Stimulated activated CD8-positive, alpha-beta memory T cell treated with anti-CD3 and anti-CD28 coated beads, Interleukin-7, amount 100 ng/mL, for 4 hours (primary cell): ENCODE results near the gene OGFRL1.
A peak's percentile ranks its signal among the peaks of the same experiment; 100 is the strongest.
"Not testable (repeated sequence)": the region's sequence is repeated elsewhere in the genome, so short reads cannot be mapped to it uniquely, and the experiment has no call there.

Source experiments
- DNase-seq, 2 donors: peaks; one replicate each; pipeline ENCODE4 v3.0.0-alpha.2; 2020; ENCODE audit warnings: low read depth in 2 of 2

Gene OGFRL1

GRCh38 chr6:71288228-71289038, at the start of gene OGFRL1:
Gene OGFRL1, plus strand, starts transcription at chr6:71288811. Its CDS starts 126 bp downstream, at chr6:71288937.
- DNase-seq: peak; percentile 18 to 69

- DNase-seq: no peak
Measured at GRCh38 chr6:71239694-71240093, 48.9 kb upstream of the OGFRL1 start.

DNA sequence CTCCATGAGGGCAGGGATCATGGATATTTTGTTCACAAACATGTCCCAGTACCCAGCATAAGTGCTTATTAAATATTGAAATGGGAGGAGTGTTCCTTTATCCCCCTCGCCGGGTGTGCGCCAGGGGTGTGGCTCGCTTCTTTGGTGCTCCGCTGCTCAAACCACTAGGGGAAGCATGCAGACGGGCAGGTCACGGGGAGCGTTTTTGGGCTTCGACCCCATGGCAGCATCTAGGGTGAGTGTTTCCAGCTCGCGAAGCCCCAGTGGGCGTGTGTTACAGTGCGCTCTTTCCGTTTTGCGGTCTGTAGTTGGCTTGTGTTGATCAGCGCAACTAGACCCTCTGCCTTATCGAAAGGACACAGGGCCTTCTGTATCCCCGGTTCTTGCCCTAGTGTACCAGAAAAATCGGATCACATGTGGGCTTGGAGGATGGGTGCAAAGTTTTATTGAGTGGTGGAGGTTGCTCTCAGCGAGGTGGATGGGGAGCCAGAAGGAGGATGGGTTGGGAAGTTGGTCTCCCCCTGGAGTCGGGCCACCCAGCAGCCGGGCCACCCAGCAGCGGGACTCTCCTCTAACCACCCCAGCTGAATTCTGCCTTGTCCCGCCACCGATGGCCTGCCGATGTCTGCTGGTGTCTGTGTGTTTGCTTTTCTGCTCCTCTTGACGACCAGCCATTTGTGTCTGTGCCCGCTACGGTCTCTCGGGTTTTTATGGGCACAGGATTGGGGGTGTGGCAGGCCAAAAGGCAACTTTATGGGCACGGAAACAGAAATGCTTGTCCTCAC, 43.2 kb upstream of the OGFRL1 start:
- DNase-seq: no peak

DNA sequence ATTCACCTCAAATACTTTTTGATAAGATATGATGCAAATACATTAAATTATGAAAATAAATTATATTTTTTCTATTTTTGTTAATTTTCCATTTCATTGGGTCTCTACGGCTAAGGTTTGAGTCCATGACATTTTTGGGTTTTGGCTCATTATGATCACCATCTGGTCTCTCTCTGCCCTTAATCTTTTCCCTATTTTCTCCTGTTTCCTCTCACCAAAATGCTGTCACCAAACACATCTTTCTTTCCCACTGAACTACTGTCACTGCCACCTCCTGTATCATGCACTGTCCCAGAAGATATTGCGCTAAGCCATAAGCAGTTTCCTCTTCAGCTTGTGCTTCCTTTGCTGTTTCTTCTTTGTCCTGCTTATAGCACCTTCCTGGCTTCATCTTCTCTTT, 42.0 kb upstream of the OGFRL1 start:
- DNase-seq: no peak

DNA sequence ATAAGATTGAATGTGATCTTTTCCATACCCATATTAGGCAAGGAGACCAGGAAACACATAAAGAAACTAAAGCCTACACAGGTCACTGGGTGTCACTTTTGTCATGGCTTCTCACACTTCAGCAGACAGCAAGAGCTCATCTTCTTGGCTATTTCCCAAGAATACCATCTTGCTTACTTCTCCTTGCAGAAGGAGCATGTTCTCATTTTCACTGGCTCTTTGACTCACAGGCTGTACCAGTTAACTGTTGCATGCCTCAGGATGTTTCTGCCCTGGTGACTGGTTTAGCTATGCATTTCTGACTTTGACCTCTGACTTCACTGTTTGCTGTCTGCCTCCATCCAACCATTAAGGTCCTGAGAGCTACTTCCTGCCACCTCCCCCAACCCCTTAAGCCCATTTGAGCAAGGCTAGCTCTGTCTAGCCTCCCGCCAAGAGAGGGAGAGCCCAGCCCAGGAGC, 40.3 kb upstream of the OGFRL1 start:
- DNase-seq: no peak

DNA sequence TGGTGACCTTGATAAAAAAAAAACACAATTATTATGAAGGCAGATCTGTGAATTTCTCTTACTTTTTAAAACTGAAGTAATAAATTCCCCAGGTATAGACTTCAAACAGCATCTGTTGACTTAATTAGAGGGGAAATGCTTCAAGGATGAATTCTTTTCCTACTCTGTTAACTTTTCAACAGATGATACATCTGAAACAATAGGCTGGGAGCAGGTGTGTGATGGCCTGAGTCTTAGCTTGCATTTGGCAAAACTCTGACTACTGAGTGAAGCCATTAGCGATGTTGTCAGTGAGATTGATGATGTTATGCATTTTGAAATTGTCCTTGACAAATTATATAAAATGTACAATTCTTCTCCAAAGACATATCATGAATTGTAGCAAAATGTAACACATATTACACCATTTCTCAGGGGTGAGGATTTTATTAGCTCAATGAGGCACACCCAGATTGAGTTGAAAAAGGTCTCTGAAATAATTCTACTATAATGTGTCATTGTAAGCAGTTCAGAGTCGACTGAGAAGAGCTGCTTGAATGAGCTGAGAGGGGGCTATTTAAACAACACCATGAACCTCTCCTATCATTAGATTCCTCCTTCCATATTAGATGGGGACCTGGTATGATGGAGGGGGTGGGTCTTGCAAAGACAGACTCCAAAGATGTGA, 39.6 kb upstream of the OGFRL1 start:
- no peak for DNase-seq

- DNase-seq: no peak
Measured at GRCh38 chr6:71250099-71250602, 38.5 kb upstream of the OGFRL1 start.

DNA sequence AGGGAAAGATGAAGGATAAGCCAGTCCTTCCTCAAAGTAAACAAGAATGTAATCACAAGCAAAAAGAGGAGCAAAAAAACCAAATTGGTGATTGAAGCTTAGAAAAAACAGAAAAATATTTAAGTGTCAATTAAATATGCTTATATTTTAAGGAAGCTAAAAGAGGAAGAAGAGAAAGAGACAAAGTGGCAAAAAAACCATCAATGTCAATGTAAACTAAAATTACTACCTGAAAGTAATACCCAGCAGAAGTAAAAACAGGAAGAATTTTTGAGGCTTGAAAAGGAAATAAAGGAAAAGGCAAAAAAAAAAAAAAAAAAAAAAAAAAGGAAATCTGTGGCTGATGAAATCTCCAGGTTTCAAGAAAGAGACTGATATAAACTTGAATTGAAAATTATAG, 36.2 kb upstream of the OGFRL1 start:
- no peak for DNase-seq

GRCh38 chr6:71252960-71253359, 35.7 kb upstream of the OGFRL1 start:
- DNase-seq: no peak

- no peak for DNase-seq
Measured at GRCh38 chr6:71254323-71254722, 34.3 kb upstream of the OGFRL1 start.

DNA sequence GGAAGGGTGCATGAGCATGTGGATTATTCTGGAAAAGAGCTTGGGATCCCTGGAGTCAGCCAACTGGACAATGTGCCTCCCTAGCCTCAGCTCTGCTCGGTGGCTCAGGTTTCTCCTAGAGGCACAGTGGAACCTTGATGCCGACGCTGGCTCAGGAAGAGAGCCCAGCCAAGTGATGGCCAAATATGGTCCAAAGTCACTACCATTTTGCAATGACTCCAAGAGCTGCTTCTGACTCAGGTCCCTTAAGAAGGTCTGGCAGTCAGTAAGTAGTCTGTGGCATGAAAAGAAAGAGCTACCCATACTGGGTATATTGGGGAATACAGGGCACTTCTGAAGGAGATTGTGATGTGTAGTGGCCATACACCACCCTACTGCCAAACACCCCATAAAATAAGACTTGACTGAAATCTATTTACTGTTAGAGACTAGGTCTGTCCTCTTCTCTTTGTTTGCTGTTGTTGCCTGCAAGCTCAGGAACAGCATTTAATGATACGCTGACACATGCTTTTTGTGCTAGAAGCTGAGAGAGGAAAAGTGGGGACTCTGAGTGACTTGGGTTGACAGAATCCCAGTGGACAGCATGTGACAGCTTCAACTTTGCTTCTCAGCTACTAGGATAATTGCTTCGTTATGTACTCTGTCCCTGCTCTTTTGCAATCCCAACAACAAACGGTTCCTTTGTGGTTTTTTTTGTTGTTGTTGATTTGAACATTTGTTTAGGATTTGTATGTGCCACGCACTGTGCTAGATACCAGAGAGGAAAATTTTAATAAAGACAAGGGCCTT, 30.3 kb upstream of the OGFRL1 start:
- DNase-seq: no peak

DNA sequence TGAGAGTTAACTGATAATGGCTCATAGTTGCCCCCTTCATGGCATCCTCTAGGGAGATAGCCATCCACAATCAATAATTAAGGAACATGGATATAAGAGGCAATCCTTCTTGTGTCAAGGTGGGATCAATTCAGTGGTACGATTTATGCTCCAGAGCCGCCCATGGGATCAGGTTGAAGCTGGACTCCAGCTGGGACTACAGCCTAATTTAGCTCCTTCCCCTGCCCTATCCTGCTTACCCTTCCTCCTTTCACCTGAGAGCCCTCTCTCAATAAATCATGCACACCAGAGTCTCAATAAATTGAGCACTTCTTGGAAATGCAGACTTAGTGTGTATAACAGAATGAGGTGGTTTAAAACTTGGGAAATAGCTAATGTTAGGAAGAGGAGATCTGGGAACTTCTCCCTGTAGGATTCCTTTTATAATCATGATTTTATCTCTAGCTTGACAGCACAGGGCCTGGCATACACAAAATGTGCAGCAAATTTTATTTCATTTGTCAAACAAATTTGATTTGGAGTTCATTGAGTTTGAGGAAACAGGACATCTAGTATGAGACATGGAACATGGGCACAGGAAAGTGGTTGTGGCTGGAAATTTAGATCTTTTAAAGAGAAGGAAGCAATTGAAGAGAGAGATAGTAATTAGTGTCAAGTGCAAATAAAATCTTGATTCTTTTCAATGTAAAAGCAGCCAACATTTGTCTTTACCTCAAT, 28.6 kb upstream of the OGFRL1 start:
- no peak for DNase-seq

- DNase-seq: no peak
Measured at GRCh38 chr6:71262914-71263313, 25.7 kb upstream of the OGFRL1 start.

- not testable (repeated sequence) for DNase-seq
Measured at GRCh38 chr6:71266392-71266791, 22.2 kb upstream of the OGFRL1 start.

DNA sequence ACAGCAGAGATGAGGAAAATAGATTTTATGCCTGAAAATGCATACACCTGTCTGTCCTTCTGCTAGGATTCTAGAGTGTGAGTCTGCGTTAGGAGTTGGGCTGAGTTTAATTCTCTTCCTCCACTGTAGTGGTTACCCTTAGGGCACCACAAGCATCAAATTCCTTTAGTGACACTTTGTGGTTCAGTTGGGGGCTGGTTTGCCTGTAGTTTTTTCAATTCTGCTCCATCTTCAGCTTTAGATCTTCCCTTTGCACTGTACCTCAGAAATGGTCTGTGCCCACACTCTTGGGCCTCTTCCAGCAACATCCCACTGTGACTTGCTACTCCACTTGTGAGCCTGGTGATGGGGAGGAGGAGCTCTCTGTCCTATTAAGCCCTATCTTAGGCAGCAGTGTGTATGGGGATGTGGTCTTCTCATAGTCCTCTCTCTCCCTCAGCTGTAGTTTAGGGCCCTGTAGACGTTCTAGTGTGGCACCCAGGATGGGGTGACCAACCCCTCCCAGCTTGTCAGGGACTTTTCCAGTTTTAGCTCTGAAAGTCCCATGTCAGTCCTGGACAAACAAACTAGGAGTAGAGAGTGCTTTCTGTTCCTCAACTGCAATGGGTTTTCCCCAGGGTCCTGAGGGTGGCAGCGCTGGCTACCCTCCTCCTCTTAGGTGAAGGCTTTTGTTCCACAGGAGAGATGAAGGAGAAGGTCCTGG, 19.7 kb upstream of the OGFRL1 start:
- DNase-seq: no peak

- no peak for DNase-seq
Measured at GRCh38 chr6:71277926-71278600, 10.5 kb upstream of the OGFRL1 start.

DNA sequence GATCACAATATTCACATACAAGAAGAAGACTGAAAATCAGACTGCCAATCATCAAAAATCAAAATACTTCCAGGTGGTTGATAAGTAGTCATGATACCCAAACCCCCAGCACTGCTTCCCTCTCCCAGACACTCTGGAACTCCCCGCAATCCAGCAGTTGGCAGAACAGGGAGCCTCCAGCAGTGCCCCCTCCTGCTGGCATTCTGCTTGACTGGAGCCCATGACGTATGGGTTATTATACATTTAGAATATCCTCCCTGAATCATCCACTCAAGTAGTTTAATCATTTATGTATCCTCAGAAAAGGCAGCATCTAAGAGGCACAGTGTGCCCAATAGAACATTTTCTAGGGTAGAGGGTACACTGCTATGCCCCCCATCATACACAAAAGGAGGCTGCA, 9.3 kb upstream of the OGFRL1 start:
- no peak for DNase-seq

DNA sequence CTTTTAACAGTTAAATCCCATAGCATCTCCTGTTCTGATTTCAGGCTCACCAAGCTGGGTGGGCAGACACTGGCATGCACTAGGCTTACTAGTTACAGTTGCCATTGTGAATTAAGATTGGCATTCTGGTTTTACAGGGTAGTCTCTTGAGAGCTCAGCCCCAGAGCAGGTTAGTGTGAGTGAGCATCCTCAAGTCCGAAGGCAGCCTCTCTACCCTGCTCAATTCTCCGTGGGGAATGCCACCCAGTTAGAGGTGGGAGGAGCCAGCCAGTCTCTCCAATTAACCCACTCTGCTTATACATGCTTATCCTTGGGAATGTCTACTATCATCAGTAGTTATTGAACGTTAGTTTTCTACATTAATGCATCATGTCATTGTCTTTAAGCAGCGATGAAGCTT, 8.9 kb upstream of the OGFRL1 start:
- no peak for DNase-seq

DNA sequence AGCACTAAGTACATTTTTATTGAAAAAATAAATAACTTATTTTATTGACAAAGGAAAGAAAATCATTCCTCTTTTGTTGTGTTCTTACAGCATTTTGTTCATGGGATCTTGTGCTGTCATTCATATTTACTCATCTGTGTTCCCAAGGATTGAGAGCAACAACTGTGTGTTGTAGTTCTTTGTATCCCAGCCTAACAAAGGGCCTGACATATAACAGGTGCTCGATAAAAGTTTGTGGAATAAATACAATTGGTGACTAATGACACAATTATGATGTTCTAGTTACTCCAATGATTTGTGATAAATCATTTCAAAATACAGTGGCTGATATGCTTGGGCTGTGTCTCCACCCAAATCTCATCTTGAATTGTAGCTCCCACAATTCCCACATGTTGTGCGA, 7.9 kb upstream of the OGFRL1 start:
- DNase-seq: no peak

- no peak for DNase-seq
Measured at GRCh38 chr6:71284785-71285184, 3.8 kb upstream of the OGFRL1 start.
